Activated gamma-delta T cell treated with Interleukin-2 at 50 U/mL for 16 hours (primary cell): ENCODE results near the gene PRKAR2A.

Experiments used
- DNase-seq: peaks from one replicate; pipeline ENCODE4 v3.0.0-alpha.2; 2020

Gene PRKAR2A

GRCh38 chr3:48847504-48848423 lies at the start of gene PRKAR2A:
PRKAR2A (minus strand) TSS chr3:48847874; CDS start chr3:48847596, 278 bp downstream.
- DNase-seq = peak; percentile 81

GRCh38 chr3:48896936-48897335 lies 49.3 kb upstream of the PRKAR2A start:
- DNase-seq = no peak

- DNase-seq = no peak
Measured at GRCh38 chr3:48894516-48894915, 46.8 kb upstream of the PRKAR2A start.

GRCh38 chr3:48891606-48892005 lies 43.9 kb upstream of the PRKAR2A start:
- no peak for DNase-seq

- DNase-seq = no peak
Measured at GRCh38 chr3:48885753-48886152, 38.1 kb upstream of the PRKAR2A start.

GRCh38 chr3:48881652-48882114 lies 34.0 kb upstream of the PRKAR2A start:
- no peak for DNase-seq

- no peak for DNase-seq
Measured at GRCh38 chr3:48881006-48881405, 33.3 kb upstream of the PRKAR2A start.

- DNase-seq = no peak
Measured at GRCh38 chr3:48879994-48880377, 32.3 kb upstream of the PRKAR2A start.

- no peak for DNase-seq
Measured at GRCh38 chr3:48879307-48879993, 31.8 kb upstream of the PRKAR2A start.

GRCh38 chr3:48877671-48878070 lies 30.0 kb upstream of the PRKAR2A start:
- no peak for DNase-seq

- no peak for DNase-seq
Measured at GRCh38 chr3:48863122-48863521, 15.4 kb upstream of the PRKAR2A start.

GRCh38 chr3:48859206-48859605 lies 11.5 kb upstream of the PRKAR2A start:
- DNase-seq = no peak

- DNase-seq = no peak
Measured at GRCh38 chr3:48858709-48859108, 11.0 kb upstream of the PRKAR2A start.

GRCh38 chr3:48857641-48858040 lies 10.0 kb upstream of the PRKAR2A start:
- DNase-seq = no peak

- no peak for DNase-seq
Measured at GRCh38 chr3:48856469-48856868, 8.8 kb upstream of the PRKAR2A start.

GRCh38 chr3:48855681-48856447 lies 8.2 kb upstream of the PRKAR2A start:
- no peak for DNase-seq

- no peak for DNase-seq
Measured at GRCh38 chr3:48852151-48852550, 4.5 kb upstream of the PRKAR2A start.

- DNase-seq = no peak
Measured at GRCh38 chr3:48851407-48851806, 3.7 kb upstream of the PRKAR2A start.

GRCh38 chr3:48848816-48849515 lies 1.3 kb upstream of the PRKAR2A start:
- DNase-seq = no peak

GRCh38 chr3:48847053-48847503 lies 596 bp downstream of the PRKAR2A start:
- peak; percentile 31 for DNase-seq

GRCh38 chr3:48845170-48845569 lies 2.5 kb downstream of the PRKAR2A start:
- DNase-seq = no peak

- DNase-seq = no peak
Measured at GRCh38 chr3:48837163-48837562, 10.5 kb downstream of the PRKAR2A start.
